IPS-11a (cell line): Measurements from ENCODE around the gene PKD1L1.

Experiments used
- H3K4me3 ChIP-seq: one replicate; pipeline ENCODE4 v1.5.1; 2013; ENCODE audit warnings: low read depth, low read length, control low read depth

PKD1L1 gene

DNA sequence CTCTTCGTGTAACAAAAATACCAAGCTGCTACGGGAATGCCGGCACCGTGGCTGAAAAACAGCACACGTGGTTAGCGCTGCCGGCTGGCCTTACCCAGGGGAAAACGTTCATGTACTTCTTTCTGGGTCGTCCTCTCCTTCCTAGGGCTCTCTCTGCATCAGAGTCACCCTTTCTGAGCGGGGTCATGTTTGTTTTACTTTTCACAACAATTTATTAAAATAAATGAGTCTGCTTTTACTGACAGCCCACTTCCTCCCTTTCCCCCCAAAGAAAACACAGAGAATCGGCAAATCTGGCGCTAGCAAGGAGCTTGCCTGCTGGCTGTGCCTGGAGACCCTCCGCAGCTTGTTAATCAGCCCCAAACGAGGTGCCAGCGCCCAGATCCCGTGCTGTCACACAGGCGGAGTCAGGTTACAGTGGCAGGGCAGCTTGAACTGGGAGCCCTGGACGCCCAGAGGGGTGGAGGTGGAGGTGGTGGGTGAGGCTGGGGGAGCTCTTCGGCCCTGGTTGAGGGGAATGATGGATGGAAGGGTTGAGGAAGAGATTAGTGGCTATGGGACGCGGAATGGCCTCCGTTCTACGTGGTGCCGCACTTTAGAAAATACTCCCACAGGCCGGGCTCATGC is 204.2 kb downstream of the PKD1L1 start:
- H3K4me3 ChIP-seq: no peak overlapping the region

DNA sequence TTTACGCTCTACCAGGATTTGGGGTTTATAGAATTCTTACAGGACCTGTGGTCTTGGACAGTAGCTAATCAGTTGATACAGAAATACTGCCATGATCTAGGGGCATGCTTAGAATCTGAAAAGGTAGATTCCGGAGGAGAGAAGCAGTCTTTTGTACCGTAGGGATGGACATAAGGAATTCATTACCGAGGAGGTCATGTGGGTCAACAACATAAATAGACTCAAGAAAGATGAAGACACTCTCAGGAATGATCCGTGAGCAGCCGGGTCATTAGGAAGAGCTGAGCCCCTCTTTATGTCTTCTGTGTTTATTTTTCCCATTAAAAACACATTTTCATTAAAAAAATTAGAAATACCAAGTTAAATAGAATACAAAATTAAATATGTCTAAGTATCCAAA is 206.3 kb downstream of the PKD1L1 start:
- no peak overlapping the region for H3K4me3 ChIP-seq

DNA sequence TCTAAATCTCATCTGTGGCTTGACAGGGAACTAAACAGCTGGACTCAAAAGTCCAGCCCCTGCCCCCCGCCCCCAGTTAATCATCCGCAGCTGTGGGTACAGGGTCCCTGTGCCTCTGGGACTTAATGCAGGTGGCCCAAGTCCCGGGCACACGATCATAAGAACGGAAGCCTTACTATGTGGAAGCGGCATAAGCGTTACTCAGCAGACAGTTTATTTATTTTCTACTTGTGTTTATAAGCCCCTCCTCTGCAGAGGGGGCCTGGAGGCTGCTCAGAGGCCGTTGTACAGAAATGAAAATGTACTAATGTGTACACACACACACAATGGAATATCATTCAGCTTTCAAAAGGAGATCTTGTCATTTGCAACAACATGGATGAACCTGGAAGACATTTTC is 208.4 kb downstream of the PKD1L1 start:
- no peak overlapping the region for H3K4me3 ChIP-seq

DNA sequence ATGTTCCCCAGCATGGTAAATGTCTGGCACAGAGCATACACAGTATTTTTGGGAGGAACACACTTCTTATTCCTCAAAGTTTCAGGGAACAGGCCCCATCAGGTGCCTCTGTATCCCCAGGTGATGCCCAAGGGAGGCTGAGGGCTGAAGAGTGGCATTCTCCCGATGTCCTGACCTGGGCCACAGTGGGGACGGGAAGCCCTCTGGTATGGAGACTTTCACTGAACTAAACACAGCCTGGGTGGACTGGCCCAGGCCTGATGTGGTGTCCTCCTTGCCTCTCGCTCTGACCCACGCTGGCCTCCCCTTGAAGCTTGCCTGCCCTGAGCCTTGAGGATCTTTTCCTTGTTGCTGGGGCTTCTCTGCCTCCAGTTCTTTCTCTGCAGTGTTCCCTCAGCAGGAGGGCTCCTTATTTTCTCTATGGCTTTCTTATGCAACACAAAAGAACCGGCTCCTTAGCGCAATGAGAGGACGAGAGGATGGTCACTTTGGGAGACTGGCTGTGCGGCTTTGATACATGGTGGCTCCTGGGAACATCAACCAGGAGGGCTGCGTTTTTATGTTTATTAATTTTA is 208.9 kb downstream of the PKD1L1 start:
- H3K4me3 ChIP-seq: no peak overlapping the region

DNA sequence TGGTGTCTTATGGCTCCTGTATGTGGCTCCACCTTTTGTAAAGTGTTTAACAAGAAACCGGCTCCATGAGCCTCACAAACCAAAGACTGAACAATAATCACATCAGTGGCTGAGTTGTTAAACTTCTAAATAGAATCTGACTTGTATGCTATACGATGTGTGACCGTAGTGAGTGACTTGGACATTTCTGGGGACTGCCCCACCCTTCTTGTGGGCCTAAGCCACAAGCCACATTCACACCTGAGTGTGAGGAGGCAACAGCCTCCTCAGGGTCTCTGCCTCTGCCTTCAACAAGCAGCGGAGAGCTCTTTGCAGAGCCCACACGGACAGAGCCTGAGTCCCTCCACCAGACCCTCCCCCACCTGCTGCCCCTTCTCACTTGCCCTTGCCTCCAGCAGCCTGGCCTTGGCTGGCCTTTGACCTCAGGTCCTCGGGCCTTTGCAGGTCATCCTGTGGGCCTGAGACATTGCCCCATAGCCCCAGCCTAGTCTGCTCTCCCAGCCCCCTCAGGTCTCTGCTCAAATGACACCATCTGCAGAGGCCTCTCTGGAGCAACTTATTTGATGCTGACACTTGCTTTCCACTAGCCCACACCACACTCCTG is 209.6 kb downstream of the PKD1L1 start:
- no peak overlapping the region for H3K4me3 ChIP-seq

- no peak overlapping the region for H3K4me3 ChIP-seq
Observed at GRCh38 chr7:47737601-47738000, 210.7 kb downstream of the PKD1L1 start.

- H3K4me3 ChIP-seq: no peak overlapping the region
Observed at GRCh38 chr7:47735431-47736345, 212.6 kb downstream of the PKD1L1 start.

GRCh38 chr7:47734949-47735291 is 213.3 kb downstream of the PKD1L1 start:
- no peak overlapping the region for H3K4me3 ChIP-seq

- no peak overlapping the region for H3K4me3 ChIP-seq
Observed at GRCh38 chr7:47734287-47734948, 213.8 kb downstream of the PKD1L1 start.

GRCh38 chr7:47730142-47730541 is 218.1 kb downstream of the PKD1L1 start:
- H3K4me3 ChIP-seq: no peak overlapping the region

GRCh38 chr7:47726047-47726726 is 222.1 kb downstream of the PKD1L1 start:
- H3K4me3 ChIP-seq: no peak overlapping the region

- H3K4me3 ChIP-seq: no peak overlapping the region
Observed at GRCh38 chr7:47725031-47725780, 223.1 kb downstream of the PKD1L1 start.
